Trophoblast cell (in vitro differentiated cells and primary cell): ENCODE results near the gene ANKS1B.
A peak's percentile ranks its signal among the peaks of the same experiment; 100 is the strongest.

ENCODE experiments used
- DNase-seq, 2 donors: peaks; one replicate each; pipeline ENCODE4 v3.0.0-alpha.2; 2016
- H2AFZ ChIP-seq: 2 replicates; pipeline ENCODE4 v1.6.1; 2013; ENCODE audit warnings: low read length, moderate library complexity, mild to moderate bottlenecking; ENCODE audit not compliant: insufficient read depth, poor library complexity
- H2AK5ac ChIP-seq: 2 replicates; pipeline ENCODE4 v1.6.1; 2013; ENCODE audit warnings: mild to moderate bottlenecking, low read length
- H2BK120ac ChIP-seq: 2 replicates; pipeline ENCODE4 v1.6.1; 2013; ENCODE audit warnings: low read length, mild to moderate bottlenecking, moderate library complexity; ENCODE audit not compliant: insufficient read depth, poor library complexity
- H2BK12ac ChIP-seq: 2 replicates; pipeline ENCODE4 v1.6.1; 2013; ENCODE audit warnings: mild to moderate bottlenecking, low read length, moderate library complexity
- H2BK5ac ChIP-seq: 2 replicates; pipeline ENCODE4 v1.6.1; 2013; ENCODE audit warnings: low read length, low read depth, moderate library complexity, mild to moderate bottlenecking; ENCODE audit not compliant: poor library complexity
- H3K14ac ChIP-seq: 2 replicates; pipeline ENCODE4 v1.6.1; 2013; ENCODE audit warnings: mild to moderate bottlenecking, low read length
- H3K18ac ChIP-seq: 2 replicates; pipeline ENCODE4 v1.6.1; 2013; ENCODE audit warnings: mild to moderate bottlenecking, low read length
- H3K23ac ChIP-seq: 2 replicates; pipeline ENCODE4 v1.6.1; 2013; ENCODE audit warnings: low read length
- H3K27ac ChIP-seq: 2 replicates; pipeline ENCODE4 v1.5.1; 2013; ENCODE audit warnings: low read depth, mild to moderate bottlenecking, inconsistent platforms, low read length, moderate library complexity
- H3K27me3 ChIP-seq: 2 replicates; pipeline ENCODE4 v1.6.1; 2013; ENCODE audit warnings: inconsistent platforms, mild to moderate bottlenecking, low read length, moderate library complexity; ENCODE audit not compliant: insufficient read depth
- H3K36me3 ChIP-seq, 2 experiments: 1 replicate in 1 of 2; 2 replicates in 1 of 2; pipeline ENCODE4 v1.6.1; 2013; ENCODE audit warnings: low read length in 2 of 2, mild to moderate bottlenecking in 2 of 2, moderate library complexity in 1 of 2; ENCODE audit not compliant: insufficient read depth in 2 of 2, control insufficient read depth in 1 of 2
- H3K4ac ChIP-seq: 2 replicates; pipeline ENCODE4 v1.6.1; 2013; ENCODE audit warnings: low read depth, mild to moderate bottlenecking, low read length, moderate library complexity
- H3K4me1 ChIP-seq, 2 experiments: 1 replicate in 1 of 2; 2 replicates in 1 of 2; pipeline ENCODE4 v1.6.1; 2013; ENCODE audit warnings: low read length in 2 of 2, mild to moderate bottlenecking in 2 of 2, moderate library complexity in 1 of 2; ENCODE audit not compliant: insufficient read depth in 2 of 2, control insufficient read depth in 1 of 2
- H3K4me2 ChIP-seq: 2 replicates; pipeline ENCODE4 v1.6.1; 2013; ENCODE audit warnings: inconsistent platforms, mild to moderate bottlenecking, low read length, moderate library complexity
- H3K4me3 ChIP-seq: 2 replicates; pipeline ENCODE4 v1.5.1; 2013; ENCODE audit warnings: mild to moderate bottlenecking, low read depth, low read length, inconsistent platforms
- H3K79me1 ChIP-seq: one replicate; pipeline ENCODE4 v1.6.1; 2013; ENCODE audit warnings: low read length
- H3K79me2 ChIP-seq: 2 replicates; pipeline ENCODE4 v1.6.1; 2013; ENCODE audit warnings: low read length, mild to moderate bottlenecking; ENCODE audit not compliant: control insufficient read depth, insufficient read depth, poor library complexity
- H3K9ac ChIP-seq: 2 replicates; pipeline ENCODE4 v1.6.1; 2013; ENCODE audit warnings: mild to moderate bottlenecking, low read length
- H3K9me3 ChIP-seq: 2 replicates; pipeline ENCODE4 v1.6.1; 2013; ENCODE audit warnings: low read depth, mild to moderate bottlenecking, control low read depth, inconsistent platforms, low read length; ENCODE audit not compliant: insufficient read depth
- H4K12ac ChIP-seq: 2 replicates; pipeline ENCODE4 v1.6.1; 2013; ENCODE audit warnings: low read depth, mild to moderate bottlenecking, low read length, moderate library complexity
- H4K8ac ChIP-seq: 2 replicates; pipeline ENCODE4 v1.6.1; 2013; ENCODE audit warnings: low read depth, mild to moderate bottlenecking, low read length, moderate library complexity
- H4K91ac ChIP-seq: one replicate; pipeline ENCODE4 v1.6.1; 2013; ENCODE audit warnings: low read depth, mild to moderate bottlenecking, low read length, moderate library complexity
- WGBS: extraction: QIAGEN DNeasy Blood & Tissue Kit; methylation state at CpG from one replicate; pipeline ENCODE4 v1.1.7; 2013; ENCODE audit warnings: missing lambda C conversion rate; ENCODE audit not compliant: insufficient read length, insufficient coverage; ENCODE audit errors: extremely low coverage; 5-methylcytosine and 5-hydroxymethylcytosine counted together

ANKS1B gene

GRCh38 chr12:99824900-99825542 is 159.7 kb downstream of the ANKS1B start:
- Histone ChIP-seq H4K12ac (no peak overlapping the region), H3K27me3 (no peaks in the 10 kb centered on the region), H2BK120ac (no peak overlapping the region), H3K9ac (no peak overlapping the region), H3K23ac (no peak overlapping the region), H3K27ac (no peak overlapping the region), H3K36me3 (no peaks in the 10 kb centered on the region), H3K9me3 (no peaks in the 10 kb centered on the region), H2BK5ac (no peak overlapping the region), H4K91ac (no peak overlapping the region), H3K4me3 (no peak overlapping the region), H3K4me1 (no peaks in the 10 kb centered on the region), H3K4ac (no peak overlapping the region), H2BK12ac (no peak overlapping the region), H3K79me1 (no peaks in the 10 kb centered on the region), H2AFZ (no peak overlapping the region), H2AK5ac (no peak overlapping the region), H4K8ac (no peak overlapping the region), H3K4me2 (no peak overlapping the region), H3K18ac (no peak overlapping the region), H3K79me2 (no peaks in the 10 kb centered on the region), H3K14ac (no peak overlapping the region)
- no CpG with 5 or more reads among the region's 8 CpGs for WGBS
- DNase-seq = no peak

GRCh38 chr12:99822273-99822672 is 162.5 kb downstream of the ANKS1B start:
- H3K23ac ChIP-seq = no peak overlapping the region
- no peak overlapping the region for H3K27ac ChIP-seq
- no peak for DNase-seq
- no peak overlapping the region for H2BK5ac ChIP-seq
- no peaks in the 10 kb centered on the region for H3K4me1 ChIP-seq
- H3K79me2 ChIP-seq = no peaks in the 10 kb centered on the region
- H2AFZ ChIP-seq = no peak overlapping the region
- no peak overlapping the region for H3K4ac ChIP-seq
- no peak overlapping the region for H4K12ac ChIP-seq
- H3K14ac ChIP-seq = no peak overlapping the region
- no peaks in the 10 kb centered on the region for H3K9me3 ChIP-seq
- H2AK5ac ChIP-seq = no peak overlapping the region
- H4K8ac ChIP-seq = no peak overlapping the region
- H3K18ac ChIP-seq = no peak overlapping the region
- H3K79me1 ChIP-seq = no peaks in the 10 kb centered on the region
- no peak overlapping the region for H3K4me2 ChIP-seq
- no peak overlapping the region for H3K9ac ChIP-seq
- H2BK12ac ChIP-seq = no peak overlapping the region
- H4K91ac ChIP-seq = no peak overlapping the region
- H3K4me3 ChIP-seq = no peak overlapping the region
- H3K27me3 ChIP-seq = no peaks in the 10 kb centered on the region
- H2BK120ac ChIP-seq = no peak overlapping the region
- H3K36me3 ChIP-seq = no peaks in the 10 kb centered on the region

GRCh38 chr12:99810718-99811593 is 173.8 kb downstream of the ANKS1B start:
- Histone ChIP-seq H3K23ac (no peak overlapping the region), H2AFZ (no peak overlapping the region), H3K36me3 (no peaks in the 10 kb centered on the region), H2BK12ac (no peak overlapping the region), H3K27ac (no peak overlapping the region), H4K12ac (no peak overlapping the region), H3K79me2 (no peaks in the 10 kb centered on the region), H3K4me2 (no peak overlapping the region), H4K91ac (no peak overlapping the region), H2AK5ac (no peak overlapping the region), H2BK120ac (no peak overlapping the region), H3K9ac (no peak overlapping the region), H3K9me3 (no peaks in the 10 kb centered on the region), H3K18ac (no peak overlapping the region), H4K8ac (no peak overlapping the region), H3K4ac (no peak overlapping the region), H3K4me1 (no peaks in the 10 kb centered on the region), H3K27me3 (no peaks in the 10 kb centered on the region), H3K14ac (no peak overlapping the region), H3K79me1 (no peaks in the 10 kb centered on the region), H3K4me3 (no peak overlapping the region), H2BK5ac (no peak overlapping the region)
- DNase-seq = peak in 1 of 2 donors; percentile 51
- WGBS = no CpG with 5 or more reads among the region's 2 CpGs

GRCh38 chr12:99809909-99810308 is 174.8 kb downstream of the ANKS1B start:
- Histone ChIP-seq H2AFZ (no peak overlapping the region), H3K9me3 (no peaks in the 10 kb centered on the region), H4K12ac (no peak overlapping the region), H3K4me3 (no peak overlapping the region), H3K27ac (no peak overlapping the region), H2BK5ac (no peak overlapping the region), H3K79me1 (no peaks in the 10 kb centered on the region), H3K79me2 (no peaks in the 10 kb centered on the region), H3K18ac (no peak overlapping the region), H3K14ac (no peak overlapping the region), H4K8ac (no peak overlapping the region), H4K91ac (no peak overlapping the region), H3K27me3 (no peaks in the 10 kb centered on the region), H2BK12ac (no peak overlapping the region), H3K36me3 (no peaks in the 10 kb centered on the region), H3K9ac (no peak overlapping the region), H3K4me1 (no peaks in the 10 kb centered on the region), H3K23ac (no peak overlapping the region), H2BK120ac (no peak overlapping the region), H2AK5ac (no peak overlapping the region), H3K4ac (no peak overlapping the region), H3K4me2 (no peak overlapping the region)
- WGBS = no CpG with 5 or more reads among the region's 8 CpGs
- no peak for DNase-seq
